PC-9 (cell line): ENCODE measurements around the gene MBNL2. TPM values are rescaled to one million over a fixed set of nuclear protein-coding genes. Genes with fewer than 3 reads are reported as not detected.

Experiments
- BruUV-seq: library from RNA; stranded (reverse); fragments of 400-500 nt; replicated peaks from 2 replicates; lab custom pipeline; 2021; lab: Mats Ljungman, UMichigan
- CTCF ChIA-PET: fragments of 300-600 bp; sonication (Branson Sonifier 250); formaldehyde crosslinking; loops from one replicate; lab custom pipeline; 2022; ENCODE audit warnings: antibody characterized with exemption; lab: Charles Lee
- POLR2A ChIA-PET: fragments of 300-600 bp; sonication (Branson Sonifier 250); formaldehyde crosslinking; loops from one replicate; lab custom pipeline; 2022; ENCODE audit warnings: antibody characterized with exemption; ENCODE audit not compliant: unreplicated experiment; lab: Charles Lee
- DNase-seq, 2 experiments: peaks; one replicate each; pipeline versions ENCODE4 v3.0.0 to v3.0.0-alpha.2; 2015 to 2022; ENCODE audit warnings: mixed read lengths in 1 of 2
- H2AFZ ChIP-seq: fragments of 200-600 bp; sonication (generic); 2 replicates; pipeline ENCODE4 v1.8.1; 2017; ENCODE audit warnings: antibody characterized with exemption
- H3F3A ChIP-seq: fragments of 200-600 bp; sonication (generic); 2 replicates; pipeline ENCODE4 v1.8.1; 2017; ENCODE audit warnings: antibody characterized with exemption, mild to moderate bottlenecking, low read depth; ENCODE audit not compliant: insufficient read depth
- H3K27ac ChIP-seq: fragments of 200-600 bp; sonication (generic); 2 replicates; pipeline ENCODE4 v1.6.1; 2016; ENCODE audit warnings: mixed run types
- H3K27me3 ChIP-seq: fragments of 200-600 bp; sonication (generic); 2 replicates; pipeline ENCODE4 v1.6.1; 2016; ENCODE audit warnings: low read depth, mixed run types; ENCODE audit not compliant: insufficient read depth
- H3K36me3 ChIP-seq: fragments of 200-600 bp; sonication (generic); 2 replicates; pipeline ENCODE4 v1.6.1; 2016; ENCODE audit warnings: low read depth, mixed run types
- H3K4me1 ChIP-seq: fragments of 200-600 bp; sonication (generic); replicated peaks from 2 replicates; pipeline ENCODE4 v1.6.1; 2016; ENCODE audit warnings: mixed run types; ENCODE audit not compliant: insufficient read depth
- H3K4me2 ChIP-seq: fragments of 200-600 bp; sonication (generic); 2 replicates; pipeline ENCODE4 v1.6.1; 2017; ENCODE audit warnings: mixed run types
- H3K4me3 ChIP-seq: fragments of 200-600 bp; sonication (generic); 2 replicates; pipeline ENCODE4 v1.6.1; 2016; ENCODE audit warnings: mixed run types
- H3K79me2 ChIP-seq: fragments of 200-600 bp; sonication (generic); 2 replicates; pipeline ENCODE4 v1.6.1; 2017; ENCODE audit warnings: low read depth, mixed run types
- H3K9me2 ChIP-seq: fragments of 200-600 bp; sonication (generic); 2 replicates; pipeline ENCODE4 v1.8.1; 2017; ENCODE audit warnings: mild to moderate bottlenecking; ENCODE audit not compliant: insufficient read depth
- H3K9me3 ChIP-seq: fragments of 200-600 bp; sonication (generic); 2 replicates; pipeline ENCODE4 v1.8.1; 2016; ENCODE audit warnings: low read depth; ENCODE audit not compliant: insufficient read depth
- H4K20me1 ChIP-seq: fragments of 200-600 bp; sonication (generic); 2 replicates; pipeline ENCODE4 v1.8.1; 2017; ENCODE audit not compliant: insufficient read depth
- EZH2 ChIP-seq: fragments of 200-600 bp; sonication (generic); IDR thresholded peaks from 2 replicates; pipeline ENCODE4 v1.8.0; 2017; ENCODE audit warnings: antibody characterized with exemption, low read depth
- intact Hi-C: fragments of 100-400 bp; cut with micrococcal nuclease; formaldehyde crosslinking; loops from one replicate; pipeline ENCODE4 v1.10.0; 2022; ENCODE audit not compliant: unreplicated experiment
- total RNA-seq: library from RNA; stranded (reverse); gene quantifications from 2 replicates; pipeline ENCODE4 v1.2.3, GENCODE V29; 2021
- TF ChIP-seq, protein P1 (sequence below): fragments of 200-600 bp; sonication (generic); conservative IDR thresholded peaks from 2 replicates; pipeline ENCODE4 v1.6.1; 2017; ENCODE audit warnings: mixed run types, antibody characterized with exemption, mild to moderate bottlenecking, moderate library complexity

MBNL2 gene
- total RNA-seq, 1 experiment from 2014 or later, result 91.3 TPM

DNA sequence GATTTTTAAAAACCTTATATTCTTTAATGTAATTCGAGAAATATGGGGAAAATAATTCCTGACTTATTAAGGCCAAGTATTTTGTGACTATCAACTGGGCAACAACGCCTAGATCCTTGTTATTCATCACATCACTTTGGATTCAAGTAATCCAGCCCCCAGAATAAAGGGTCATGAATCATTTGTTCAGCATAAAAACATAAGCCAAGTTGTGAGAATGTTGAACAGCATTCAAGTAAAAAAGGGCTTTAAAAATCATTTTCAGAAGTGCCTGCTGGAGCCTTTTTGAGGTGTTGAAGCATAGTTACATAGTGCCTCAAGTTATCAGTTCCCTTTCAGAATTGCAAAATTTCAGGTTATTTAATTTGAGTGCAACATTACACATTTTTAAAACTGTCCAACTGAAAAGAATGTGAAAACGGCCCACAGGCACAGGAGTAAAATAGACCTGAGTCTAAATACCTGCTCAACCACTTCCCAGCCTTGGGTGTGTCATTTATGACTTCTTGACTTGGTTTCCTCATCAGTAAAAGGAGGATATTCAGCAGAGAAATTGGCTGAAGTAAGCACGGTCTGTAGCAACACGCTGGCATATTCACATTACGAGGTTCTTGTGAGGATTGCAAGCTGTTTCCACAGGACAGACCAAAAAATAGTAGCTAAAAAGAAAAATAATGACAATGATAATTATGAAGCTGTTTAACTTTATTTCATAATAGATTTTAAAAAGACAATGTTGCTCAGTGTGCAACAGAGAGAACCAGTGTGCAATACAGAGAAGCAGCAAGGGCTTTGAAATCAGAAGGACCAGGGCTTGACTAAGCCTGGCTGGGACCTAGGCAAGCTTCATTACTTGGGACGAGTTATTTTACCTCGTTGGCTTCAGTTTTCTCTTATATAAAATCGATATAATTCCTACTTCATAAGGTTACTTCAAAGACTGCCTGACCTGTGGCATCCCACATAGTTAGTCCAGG, 56.6 kb downstream of the MBNL2 start:
- Histone ChIP-seq H4K20me1 (peaks cover 26% of the 10 kb centered on the region; the same call in 1 of the 2 replicates), H3K4me1 (peaks cover 80% of the 10 kb centered on the region), H3F3A (peaks cover 54% of the 10 kb centered on the region), H3K27ac (peak overlapping the region; percentile 61), H3K4me3 (peak overlapping the region; percentile 4; the same call in 1 of the 2 replicates), H3K4me2 (peak overlapping the region; percentile 53), H3K9me3 (no peaks in the 10 kb centered on the region), H2AFZ (no peak overlapping the region), H3K9me2 (no peaks in the 10 kb centered on the region), H3K79me2 (peaks cover 100% of the 10 kb centered on the region), H3K36me3 (peaks cover 57% of the 10 kb centered on the region), H3K27me3 (no peaks in the 10 kb centered on the region)
- ChIA-PET CTCF (interaction anchor here (0.6 kb wide), 1 partner anchor 1113 kb away, joined by 10 read pairs; no protein-coding TSS in a partner anchor), POLR2A (no interaction called here)
- no TSS peak for BruUV-seq
- TF ChIP-seq, protein P1, sequence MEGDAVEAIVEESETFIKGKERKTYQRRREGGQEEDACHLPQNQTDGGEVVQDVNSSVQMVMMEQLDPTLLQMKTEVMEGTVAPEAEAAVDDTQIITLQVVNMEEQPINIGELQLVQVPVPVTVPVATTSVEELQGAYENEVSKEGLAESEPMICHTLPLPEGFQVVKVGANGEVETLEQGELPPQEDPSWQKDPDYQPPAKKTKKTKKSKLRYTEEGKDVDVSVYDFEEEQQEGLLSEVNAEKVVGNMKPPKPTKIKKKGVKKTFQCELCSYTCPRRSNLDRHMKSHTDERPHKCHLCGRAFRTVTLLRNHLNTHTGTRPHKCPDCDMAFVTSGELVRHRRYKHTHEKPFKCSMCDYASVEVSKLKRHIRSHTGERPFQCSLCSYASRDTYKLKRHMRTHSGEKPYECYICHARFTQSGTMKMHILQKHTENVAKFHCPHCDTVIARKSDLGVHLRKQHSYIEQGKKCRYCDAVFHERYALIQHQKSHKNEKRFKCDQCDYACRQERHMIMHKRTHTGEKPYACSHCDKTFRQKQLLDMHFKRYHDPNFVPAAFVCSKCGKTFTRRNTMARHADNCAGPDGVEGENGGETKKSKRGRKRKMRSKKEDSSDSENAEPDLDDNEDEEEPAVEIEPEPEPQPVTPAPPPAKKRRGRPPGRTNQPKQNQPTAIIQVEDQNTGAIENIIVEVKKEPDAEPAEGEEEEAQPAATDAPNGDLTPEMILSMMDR, result no peak
- no peak for TF ChIP-seq EZH2
- intact Hi-C loops, result no loop called here
- peak in 1 of 2 experiments; percentile 65 for DNase-seq

DNA sequence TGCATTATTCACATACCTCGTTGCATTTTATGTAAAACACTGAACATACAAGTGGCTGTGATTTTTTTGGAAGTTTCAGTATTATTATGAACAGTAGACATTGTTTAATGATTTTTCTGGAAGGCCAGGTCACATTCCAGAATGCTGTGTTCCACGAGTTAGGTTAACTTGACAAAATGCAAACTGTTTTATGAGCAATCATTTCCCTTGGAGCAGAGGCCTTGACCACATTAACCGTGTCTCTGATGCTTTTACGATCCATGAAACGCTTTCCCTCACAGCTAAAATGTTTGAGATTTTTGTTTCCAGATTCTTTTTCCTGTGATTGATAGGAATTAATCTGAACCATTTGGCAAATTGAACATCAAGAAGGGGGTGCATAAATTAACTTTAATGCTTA, 57.8 kb downstream of the MBNL2 start:
- no TSS peak for BruUV-seq
- peaks cover 68% of the 10 kb centered on the region for H3K4me1 ChIP-seq
- ChIA-PET POLR2A (no interaction called here), CTCF (interaction anchor here (1.0 kb wide), 1 partner anchor 154 kb away, joined by 5 read pairs; no protein-coding TSS in a partner anchor)
- peak overlapping the region; percentile 45 for H3K27ac ChIP-seq
- H3K79me2 ChIP-seq, result peaks cover 100% of the 10 kb centered on the region
- peaks cover 42% of the 10 kb centered on the region for H3F3A ChIP-seq
- H3K9me3 ChIP-seq, result no peaks in the 10 kb centered on the region
- TF ChIP-seq, protein P1, result no peak
- TF ChIP-seq EZH2, result no peak
- H2AFZ ChIP-seq, result no peak overlapping the region
- no peak overlapping the region for H3K4me3 ChIP-seq
- no peaks in the 10 kb centered on the region for H3K9me2 ChIP-seq
- H3K36me3 ChIP-seq, result peaks cover 57% of the 10 kb centered on the region
- H4K20me1 ChIP-seq, result peaks cover 26% of the 10 kb centered on the region; the same call in 1 of the 2 replicates
- H3K4me2 ChIP-seq, result peak overlapping the region; percentile 9; the same call in 1 of the 2 replicates
- H3K27me3 ChIP-seq, result no peaks in the 10 kb centered on the region
- intact Hi-C loops, result no loop called here
- no peak for DNase-seq

DNA sequence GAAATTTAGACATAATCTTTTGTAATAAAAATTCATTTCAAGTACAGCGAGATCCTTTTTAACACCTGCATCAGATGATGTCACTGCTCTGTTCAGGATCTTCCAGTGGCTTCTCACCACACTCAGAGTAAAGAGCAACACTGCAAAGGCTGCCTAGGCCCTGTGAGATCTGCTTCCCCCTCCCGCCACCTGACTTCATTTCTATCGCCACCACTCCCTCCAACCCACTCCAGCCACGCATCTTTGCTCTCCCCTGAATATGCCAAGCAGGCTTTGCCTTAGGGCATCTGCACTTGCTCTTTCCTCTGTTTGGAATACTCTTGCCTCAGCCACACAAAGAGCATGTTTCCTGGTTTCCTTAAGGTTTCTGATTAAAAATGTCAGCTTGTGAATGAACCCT, 58.3 kb downstream of the MBNL2 start:
- Histone ChIP-seq H3K4me2 (peak overlapping the region; percentile 6; the same call in 1 of the 2 replicates), H3K79me2 (peaks cover 100% of the 10 kb centered on the region), H3K4me1 (peaks cover 62% of the 10 kb centered on the region), H3K4me3 (no peak overlapping the region), H3K36me3 (peaks cover 53% of the 10 kb centered on the region), H4K20me1 (peaks cover 26% of the 10 kb centered on the region), H3K27ac (peak overlapping the region; percentile 45), H2AFZ (no peak overlapping the region), H3K27me3 (no peaks in the 10 kb centered on the region), H3K9me3 (no peaks in the 10 kb centered on the region), H3K9me2 (no peaks in the 10 kb centered on the region), H3F3A (peaks cover 36% of the 10 kb centered on the region)
- TF ChIP-seq EZH2, result no peak
- TF ChIP-seq, protein P1, result no peak
- ChIA-PET POLR2A (no interaction called here), CTCF (interaction anchor here (1.0 kb wide), 1 partner anchor 155 kb away, joined by 5 read pairs; no protein-coding TSS in a partner anchor)
- BruUV-seq, result no TSS peak
- intact Hi-C loops, result no loop called here
- peak; percentile 33 to 46 for DNase-seq
